Natural killer cell (primary cell): ENCODE measurements around the gene CTIF. TPM values are rescaled to one million over a fixed set of nuclear protein-coding genes. Genes with fewer than 3 reads are reported as not detected.

Experiments
- ATAC-seq, 3 donors: fragments of 150-1000 bp in 2 of 3; fragments of 200-7000 bp in 1 of 3; cut with Tn5 transposase; 1 replicate in 1 of 3; 2 replicates in 2 of 3; pipeline ENCODE4 v1.10.0; 2021; ENCODE audit warnings: mild to moderate bottlenecking in 2 of 3, moderate library complexity in 2 of 3
- DNase-seq, 2 donors: peaks; one replicate each; pipeline versions ENCODE4 v3.0.0 to v3.0.0-alpha.2; 2013 to 2021; ENCODE audit warnings: mixed read lengths in 1 of 2
- H3K27ac ChIP-seq: one replicate; pipeline ENCODE4 v1.5.1; 2013; ENCODE audit warnings: mild to moderate bottlenecking, low read length
- H3K27me3 ChIP-seq: one replicate; pipeline ENCODE4 v1.6.1; 2013; ENCODE audit warnings: low read length; ENCODE audit not compliant: control insufficient read depth, insufficient read depth
- H3K36me3 ChIP-seq: one replicate; pipeline ENCODE4 v1.6.1; 2013; ENCODE audit warnings: low read length; ENCODE audit not compliant: control insufficient read depth, insufficient read depth
- H3K4me1 ChIP-seq: one replicate; pipeline ENCODE4 v1.6.1; 2013; ENCODE audit warnings: low read length; ENCODE audit not compliant: control insufficient read depth, insufficient read depth
- H3K4me3 ChIP-seq: one replicate; pipeline ENCODE4 v1.5.1; 2013; ENCODE audit warnings: low read length
- H3K9me3 ChIP-seq: one replicate; pipeline ENCODE4 v1.6.1; 2013; ENCODE audit warnings: low read length; ENCODE audit not compliant: control insufficient read depth, insufficient read depth
- H3K27ac Mint-ChIP-seq, 2 donors: one replicate each; pipeline ENCODE4 v1.8.0; 2022; ENCODE audit warnings: mild to moderate bottlenecking in 2 of 2, mixed read lengths in 2 of 2, moderate library complexity in 1 of 2
- H3K27me3 Mint-ChIP-seq, 2 donors: one replicate each; pipeline ENCODE4 v1.8.0; 2022; ENCODE audit warnings: low read depth in 2 of 2, mixed read lengths in 2 of 2
- H3K36me3 Mint-ChIP-seq: one replicate; pipeline ENCODE4 v1.8.0; 2022; ENCODE audit warnings: mixed read lengths
- H3K4me1 Mint-ChIP-seq, 2 donors: one replicate each; pipeline ENCODE4 v1.8.0; 2022; ENCODE audit warnings: mixed read lengths in 2 of 2
- H3K4me3 Mint-ChIP-seq: one replicate; pipeline ENCODE4 v1.8.0; 2022; ENCODE audit warnings: mild to moderate bottlenecking, moderate library complexity, mixed read lengths
- H3K9me3 Mint-ChIP-seq, 2 donors: one replicate each; pipeline ENCODE4 v1.8.0; 2022; ENCODE audit warnings: mixed read lengths in 2 of 2
- WGBS: methylation state at CpG from one replicate; pipeline ENCODE4 v1.1.7; 2013; ENCODE audit warnings: missing lambda C conversion rate; ENCODE audit not compliant: insufficient coverage; 5-methylcytosine and 5-hydroxymethylcytosine counted together
- intact Hi-C: fragments of 100-400 bp; cut with micrococcal nuclease; formaldehyde crosslinking; loops from one replicate; pipeline ENCODE4 v1.14.2; 2022
- total RNA-seq, 4 donors: library from RNA; stranded (reverse); fragments of 120-200 nt in 1 of 4; gene quantifications; one replicate each; pipeline versions ENCODE4 v1.2.3 to v1.2.4, GENCODE V29; 2013 to 2022
- TF ChIP-seq, protein P1 (sequence below): fragments of 200-600 bp; IDR thresholded peaks from one replicate; pipeline ENCODE4 v1.8.0; 2022; ENCODE audit warnings: antibody characterized with exemption

Gene CTIF
- total RNA-seq, 3 donors from 2014 or later (not counting 1 experiment from before 2014, with no cell fraction given), result 6.9 to 10.2 (median 8.2) TPM

DNA sequence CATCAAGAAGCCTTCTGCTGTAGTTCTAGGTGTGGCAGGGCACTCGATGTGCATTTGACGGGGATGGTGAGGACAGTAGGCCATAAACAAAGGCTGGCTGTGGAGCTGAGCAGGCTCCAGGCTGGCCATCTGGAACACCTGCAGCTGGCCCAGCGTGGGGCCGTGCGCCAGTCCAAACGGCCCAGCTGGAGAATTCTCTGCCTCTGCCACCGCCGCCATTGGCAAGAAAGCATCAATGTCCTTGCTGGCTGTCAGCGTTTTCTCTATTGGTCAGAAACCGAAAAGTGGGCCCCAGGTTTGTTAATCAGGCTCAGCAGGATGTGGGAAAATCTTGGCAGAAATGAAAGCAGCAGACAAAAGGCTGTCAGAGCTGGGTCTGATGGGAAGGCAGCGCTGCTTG lies 24.0 kb upstream of the CTIF start:
- intact Hi-C loops, result no loop called here
- H3K9me3 Mint-ChIP-seq, result no peaks in the 10 kb centered on the region
- H3K4me1 Mint-ChIP-seq, result no peaks in the 10 kb centered on the region

DNA sequence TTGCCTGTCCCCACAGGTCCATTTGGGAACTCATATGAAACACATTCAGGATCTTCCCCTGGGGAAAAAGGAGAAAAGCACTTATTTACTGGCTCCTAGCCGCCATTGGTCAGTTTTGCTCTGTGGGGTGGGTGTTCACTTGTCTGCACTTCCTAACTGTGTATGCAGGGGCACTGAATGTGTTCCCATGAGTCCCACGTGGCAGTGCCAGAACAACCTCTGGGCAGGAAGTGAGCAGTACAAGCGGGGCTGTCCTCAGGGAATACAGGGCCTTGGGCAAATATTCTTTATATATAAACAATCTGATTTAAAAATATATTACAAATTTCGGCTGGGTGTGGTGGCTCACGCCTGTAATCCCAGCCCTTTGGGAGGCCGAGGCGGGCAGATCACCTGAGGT lies 21.8 kb upstream of the CTIF start:
- ATAC-seq (no peak), DNase-seq (no peak)
- Histone ChIP-seq H3K27me3 (peaks cover 1% of the 10 kb centered on the region), H3K9me3 (no peaks in the 10 kb centered on the region), H3K4me3 (no peak overlapping the region), H3K36me3 (no peaks in the 10 kb centered on the region), H3K27ac (no peak overlapping the region), H3K4me1 (no peaks in the 10 kb centered on the region)
- 86% methylated on average over 6 of the region's 7 CpGs for WGBS
- Mint-ChIP-seq H3K27ac (no peak overlapping the region), H3K4me3 (no peak overlapping the region), H3K36me3 (no peaks in the 10 kb centered on the region), H3K4me1 (no peaks in the 10 kb centered on the region), H3K9me3 (no peaks in the 10 kb centered on the region), H3K27me3 (peaks cover 21 to 32% of the 10 kb centered on the region in 2 donors)
- intact Hi-C loops, result no loop called here
- TF ChIP-seq, protein P1, sequence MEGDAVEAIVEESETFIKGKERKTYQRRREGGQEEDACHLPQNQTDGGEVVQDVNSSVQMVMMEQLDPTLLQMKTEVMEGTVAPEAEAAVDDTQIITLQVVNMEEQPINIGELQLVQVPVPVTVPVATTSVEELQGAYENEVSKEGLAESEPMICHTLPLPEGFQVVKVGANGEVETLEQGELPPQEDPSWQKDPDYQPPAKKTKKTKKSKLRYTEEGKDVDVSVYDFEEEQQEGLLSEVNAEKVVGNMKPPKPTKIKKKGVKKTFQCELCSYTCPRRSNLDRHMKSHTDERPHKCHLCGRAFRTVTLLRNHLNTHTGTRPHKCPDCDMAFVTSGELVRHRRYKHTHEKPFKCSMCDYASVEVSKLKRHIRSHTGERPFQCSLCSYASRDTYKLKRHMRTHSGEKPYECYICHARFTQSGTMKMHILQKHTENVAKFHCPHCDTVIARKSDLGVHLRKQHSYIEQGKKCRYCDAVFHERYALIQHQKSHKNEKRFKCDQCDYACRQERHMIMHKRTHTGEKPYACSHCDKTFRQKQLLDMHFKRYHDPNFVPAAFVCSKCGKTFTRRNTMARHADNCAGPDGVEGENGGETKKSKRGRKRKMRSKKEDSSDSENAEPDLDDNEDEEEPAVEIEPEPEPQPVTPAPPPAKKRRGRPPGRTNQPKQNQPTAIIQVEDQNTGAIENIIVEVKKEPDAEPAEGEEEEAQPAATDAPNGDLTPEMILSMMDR, result no peak

More for the DNA sequence above, 24.0 kb upstream of the CTIF start:
- no peaks in the 10 kb centered on the region for H3K36me3 Mint-ChIP-seq
- no peak overlapping the region for H3K27ac Mint-ChIP-seq
- no peaks in the 10 kb centered on the region for H3K36me3 ChIP-seq
- H3K9me3 ChIP-seq, result no peaks in the 10 kb centered on the region
- no peak overlapping the region for H3K4me3 ChIP-seq
- DNase-seq (no peak), ATAC-seq (no peak)
- TF ChIP-seq, protein P1, result no peak
- no peaks in the 10 kb centered on the region for H3K27me3 ChIP-seq
- no peak overlapping the region for H3K4me3 Mint-ChIP-seq
- WGBS, result 89% methylated on average over 11 of the region's 11 CpGs
- H3K4me1 ChIP-seq, result no peaks in the 10 kb centered on the region
- H3K27ac ChIP-seq, result no peak overlapping the region
- peaks cover 18 to 29% of the 10 kb centered on the region in 2 donors for H3K27me3 Mint-ChIP-seq

DNA sequence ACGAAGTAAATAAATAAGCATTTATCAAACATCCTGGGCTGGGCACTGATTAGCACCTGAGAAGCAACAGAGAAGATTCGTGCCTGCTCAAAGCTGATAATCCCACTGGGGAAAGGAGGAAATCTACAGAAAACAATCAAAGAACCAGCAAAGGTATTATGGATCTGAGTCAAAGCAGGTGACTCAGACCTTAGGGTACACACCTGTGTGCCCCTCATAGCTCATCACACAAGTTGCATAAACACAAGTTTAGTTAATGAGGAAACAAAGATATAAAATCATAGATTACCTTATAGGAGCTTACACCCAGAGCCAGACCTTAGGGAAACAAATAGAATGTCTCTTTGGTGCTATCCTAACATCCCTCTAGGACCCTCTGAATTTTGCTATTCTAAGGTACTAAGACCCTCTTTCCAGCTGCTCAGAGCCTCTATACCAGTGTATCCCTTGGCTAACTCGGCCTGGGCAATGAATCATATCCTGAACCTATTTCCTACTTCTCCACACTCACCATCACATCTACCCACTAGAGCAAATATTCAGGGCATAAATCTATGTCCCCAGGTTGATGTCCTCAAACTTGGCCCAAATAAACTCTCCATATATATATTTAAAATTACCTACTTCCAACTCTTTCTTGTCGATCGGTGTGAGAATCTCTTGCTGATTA lies 19.3 kb upstream of the CTIF start:
- no peaks in the 10 kb centered on the region for H3K36me3 ChIP-seq
- H3K9me3 ChIP-seq, result no peaks in the 10 kb centered on the region
- 76% methylated on average over 5 of the region's 5 CpGs for WGBS
- H3K27me3 ChIP-seq, result peaks cover 3% of the 10 kb centered on the region
- Mint-ChIP-seq H3K4me1 (no peaks in the 10 kb centered on the region), H3K9me3 (no peaks in the 10 kb centered on the region), H3K36me3 (no peaks in the 10 kb centered on the region), H3K4me3 (no peak overlapping the region), H3K27ac (no peak overlapping the region), H3K27me3 (peaks cover 22 to 25% of the 10 kb centered on the region in 2 donors)
- TF ChIP-seq, protein P1, result no peak
- H3K4me1 ChIP-seq, result no peaks in the 10 kb centered on the region
- DNase-seq (no peak), ATAC-seq (peak in 1 of 3 donors; percentile 36)
- intact Hi-C loops, result no loop called here
- no peak overlapping the region for H3K4me3 ChIP-seq
- H3K27ac ChIP-seq, result no peak overlapping the region

DNA sequence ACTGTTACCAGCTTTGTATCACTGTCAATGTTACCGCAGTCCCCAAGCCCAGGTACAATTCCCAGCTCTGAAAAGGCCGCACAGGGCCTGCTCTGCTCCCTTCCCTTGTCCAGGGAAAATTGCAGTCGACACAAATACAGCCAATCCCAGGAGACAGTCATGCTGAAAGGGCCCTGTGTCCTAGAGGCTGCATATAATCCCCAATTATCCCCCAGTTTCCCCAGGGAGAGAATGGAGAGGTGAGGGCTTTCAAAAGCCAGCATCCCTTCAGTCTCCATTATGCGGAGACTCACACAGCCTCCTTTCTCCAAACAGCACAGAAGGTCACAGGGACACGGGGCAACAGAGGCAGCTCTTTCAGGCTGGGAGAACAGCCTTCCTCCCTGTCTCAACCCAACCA lies 17.1 kb upstream of the CTIF start:
- no peaks in the 10 kb centered on the region for H3K36me3 Mint-ChIP-seq
- 88% methylated on average over 5 of the region's 5 CpGs for WGBS
- H3K27ac Mint-ChIP-seq, result no peak overlapping the region
- H3K9me3 ChIP-seq, result no peaks in the 10 kb centered on the region
- no peaks in the 10 kb centered on the region for H3K9me3 Mint-ChIP-seq
- ATAC-seq (no peak), DNase-seq (no peak)
- TF ChIP-seq, protein P1, result no peak
- H3K4me1 ChIP-seq, result no peaks in the 10 kb centered on the region
- peaks cover 3% of the 10 kb centered on the region for H3K27me3 ChIP-seq
- H3K27me3 Mint-ChIP-seq, result peaks cover 23 to 25% of the 10 kb centered on the region in 2 donors
- no peaks in the 10 kb centered on the region for H3K36me3 ChIP-seq
- no peaks in the 10 kb centered on the region for H3K4me1 Mint-ChIP-seq
- no peak overlapping the region for H3K4me3 ChIP-seq
- no peak overlapping the region for H3K4me3 Mint-ChIP-seq
- H3K27ac ChIP-seq, result no peak overlapping the region
- intact Hi-C loops, result no loop called here
